Calu3 (cell line): ENCODE data around the gene FDCSP. TPM values are rescaled to one million over a fixed set of nuclear protein-coding genes. Genes with fewer than 3 reads are reported as not detected.

Experiments
- BruUV-seq: library from RNA; stranded (reverse); fragments of 400-500 nt; replicated peaks from 2 replicates; lab custom pipeline; 2021; lab: Mats Ljungman, UMichigan
- CTCF ChIA-PET: fragments of 300-600 bp; sonication (Branson Sonifier 250); formaldehyde crosslinking; loops from one replicate; lab custom pipeline; 2022; ENCODE audit warnings: antibody characterized with exemption; lab: Charles Lee
- DNase-seq: peaks from one replicate; pipeline ENCODE4 v3.0.0; 2022
- H3K27ac Mint-ChIP-seq: one replicate; pipeline ENCODE4 v1.8.0; 2022; ENCODE audit warnings: mixed read lengths; ENCODE audit not compliant: unreplicated experiment
- H3K27me3 Mint-ChIP-seq: one replicate; pipeline ENCODE4 v1.8.0; 2022; ENCODE audit warnings: mixed read lengths; ENCODE audit not compliant: unreplicated experiment
- H3K36me3 Mint-ChIP-seq: one replicate; pipeline ENCODE4 v1.8.0; 2022; ENCODE audit warnings: mild to moderate bottlenecking, moderate library complexity, mixed read lengths; ENCODE audit not compliant: insufficient read depth, unreplicated experiment
- H3K4me1 Mint-ChIP-seq: one replicate; pipeline ENCODE4 v1.8.0; 2022; ENCODE audit warnings: mild to moderate bottlenecking, low read depth, mixed read lengths; ENCODE audit not compliant: unreplicated experiment
- H3K4me3 Mint-ChIP-seq: one replicate; pipeline ENCODE4 v1.8.0; 2022; ENCODE audit warnings: mild to moderate bottlenecking, low read depth, moderate library complexity, mixed read lengths; ENCODE audit not compliant: unreplicated experiment
- H3K9me3 Mint-ChIP-seq: one replicate; pipeline ENCODE4 v1.8.0; 2022; ENCODE audit warnings: low read depth, mixed read lengths; ENCODE audit not compliant: unreplicated experiment
- intact Hi-C: fragments of 100-400 bp; cut with micrococcal nuclease; formaldehyde crosslinking; loops from one replicate; pipeline ENCODE4 v1.10.0; 2022; ENCODE audit not compliant: unreplicated experiment
- total RNA-seq: library from RNA; stranded (reverse); gene quantifications from 2 replicates; pipeline ENCODE4 v1.2.3, GENCODE V29; 2022
- TF ChIP-seq, protein P1 (sequence below): fragments of 200-600 bp; IDR thresholded peaks from one replicate; pipeline ENCODE4 v1.8.0; 2022; ENCODE audit warnings: antibody characterized with exemption; ENCODE audit not compliant: unreplicated experiment

The FDCSP gene
- total RNA-seq, 1 experiment from 2014 or later, result 2,729 TPM

- TF ChIP-seq, protein P1, sequence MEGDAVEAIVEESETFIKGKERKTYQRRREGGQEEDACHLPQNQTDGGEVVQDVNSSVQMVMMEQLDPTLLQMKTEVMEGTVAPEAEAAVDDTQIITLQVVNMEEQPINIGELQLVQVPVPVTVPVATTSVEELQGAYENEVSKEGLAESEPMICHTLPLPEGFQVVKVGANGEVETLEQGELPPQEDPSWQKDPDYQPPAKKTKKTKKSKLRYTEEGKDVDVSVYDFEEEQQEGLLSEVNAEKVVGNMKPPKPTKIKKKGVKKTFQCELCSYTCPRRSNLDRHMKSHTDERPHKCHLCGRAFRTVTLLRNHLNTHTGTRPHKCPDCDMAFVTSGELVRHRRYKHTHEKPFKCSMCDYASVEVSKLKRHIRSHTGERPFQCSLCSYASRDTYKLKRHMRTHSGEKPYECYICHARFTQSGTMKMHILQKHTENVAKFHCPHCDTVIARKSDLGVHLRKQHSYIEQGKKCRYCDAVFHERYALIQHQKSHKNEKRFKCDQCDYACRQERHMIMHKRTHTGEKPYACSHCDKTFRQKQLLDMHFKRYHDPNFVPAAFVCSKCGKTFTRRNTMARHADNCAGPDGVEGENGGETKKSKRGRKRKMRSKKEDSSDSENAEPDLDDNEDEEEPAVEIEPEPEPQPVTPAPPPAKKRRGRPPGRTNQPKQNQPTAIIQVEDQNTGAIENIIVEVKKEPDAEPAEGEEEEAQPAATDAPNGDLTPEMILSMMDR, result no peak
- CTCF ChIA-PET, result no interaction called here
- BruUV-seq, result no TSS peak
- no peak overlapping the region for H3K27ac Mint-ChIP-seq
- DNase-seq, result no peak
- H3K27me3 Mint-ChIP-seq, result no peaks in the 10 kb centered on the region
- H3K4me3 Mint-ChIP-seq, result no peak overlapping the region
- H3K4me1 Mint-ChIP-seq, result no peaks in the 10 kb centered on the region
- intact Hi-C loops, result loop anchor here (10.0 kb wide), 1 partner anchor 228 kb away; no protein-coding TSS in a partner anchor
- H3K36me3 Mint-ChIP-seq, result no peaks in the 10 kb centered on the region
- no peaks in the 10 kb centered on the region for H3K9me3 Mint-ChIP-seq
These were observed 51.2 kb downstream of the FDCSP start for GRCh38 chr4:70277121-70277520.

DNA sequence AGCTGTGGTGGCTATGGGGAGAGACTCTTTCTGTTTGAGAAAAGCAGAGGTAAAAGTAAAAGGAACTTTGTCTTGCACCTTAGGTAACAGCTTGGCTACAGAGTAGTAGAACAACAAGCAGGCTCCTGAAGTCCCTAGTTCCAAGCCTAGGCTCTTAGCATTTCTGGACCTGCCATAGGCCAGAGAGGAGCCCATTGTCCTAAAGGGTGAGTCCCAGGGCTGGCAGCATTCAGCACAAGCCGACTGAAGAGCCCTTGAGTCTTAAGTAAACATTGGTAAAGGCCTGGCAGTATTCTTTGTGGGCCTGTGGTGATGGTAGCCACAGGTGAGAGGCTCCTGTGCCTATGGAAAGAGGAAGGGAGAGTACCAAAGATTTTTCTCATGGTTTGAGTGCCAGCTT lies 54.6 kb downstream of the FDCSP start:
- H3K4me1 Mint-ChIP-seq, result no peaks in the 10 kb centered on the region
- CTCF ChIA-PET, result no interaction called here
- DNase-seq, result no peak
- no peak overlapping the region for H3K27ac Mint-ChIP-seq
- intact Hi-C loops, result no loop called here
- no peak overlapping the region for H3K4me3 Mint-ChIP-seq
- no peaks in the 10 kb centered on the region for H3K27me3 Mint-ChIP-seq
- H3K36me3 Mint-ChIP-seq, result no peaks in the 10 kb centered on the region
- TF ChIP-seq, protein P1, result no peak
- no TSS peak for BruUV-seq
- no peaks in the 10 kb centered on the region for H3K9me3 Mint-ChIP-seq

Other genes starting within 250 kb of the FDCSP start
- not detected in 2 replicates for gene STATH, start 230.2 kb upstream of the FDCSP start, total RNA-seq
- gene HTN3, start 197.7 kb upstream of the FDCSP start, total RNA-seq, result not detected in 2 replicates
- gene HTN1, start 175.7 kb upstream of the FDCSP start, total RNA-seq, result not detected in 2 replicates
- gene PRR27, start 71.9 kb upstream of the FDCSP start, total RNA-seq, result not detected in 2 replicates
- 137 and 214 TPM in 2 replicates for gene ODAM, start 30.4 kb upstream of the FDCSP start, total RNA-seq
- gene CSN3, start 16.5 kb downstream of the FDCSP start, total RNA-seq, result 911 and 1,246 TPM in 2 replicates
- gene CABS1, start 108.9 kb downstream of the FDCSP start, total RNA-seq, result not detected in 2 replicates
- not detected in 2 replicates for gene SMR3A, start 134.6 kb downstream of the FDCSP start, total RNA-seq
- not detected in 2 replicates for gene SMR3B, start 157.0 kb downstream of the FDCSP start, total RNA-seq
- not detected in 2 replicates for gene OPRPN, start 171.8 kb downstream of the FDCSP start, total RNA-seq
- not detected in 2 replicates for gene MUC7, start 246.1 kb downstream of the FDCSP start, total RNA-seq